HCT116 (cell line): ENCODE measurements around the gene RASA2.

Experiments used
- CEBPB ChIP-seq: IDR thresholded peaks from 2 replicates; pipeline ENCODE4 v1.6.1; 2012; ENCODE audit warnings: low read depth
- EGR1 ChIP-seq: IDR thresholded peaks from 2 replicates; pipeline ENCODE4 v1.6.1; 2012; ENCODE audit warnings: low read depth
- ELF1 ChIP-seq: IDR thresholded peaks from 2 replicates; pipeline ENCODE4 v1.6.1; 2012; ENCODE audit warnings: low read depth, borderline replicate concordance
- EZH2 ChIP-seq: fragments of 200-600 bp; sonication (generic); IDR thresholded peaks from 2 replicates; pipeline ENCODE4 v1.6.1; 2017; ENCODE audit warnings: antibody characterized with exemption, mixed run types
- POLR2A ChIP-seq: IDR thresholded peaks from 2 replicates; pipeline ENCODE4 v1.7.0; 2011; ENCODE audit warnings: borderline replicate concordance; ENCODE audit not compliant: insufficient read depth, insufficient read length; ENCODE audit errors: extremely low read depth
- POLR2AphosphoS5 ChIP-seq: IDR thresholded peaks from 2 replicates; pipeline ENCODE4 v1.6.1; 2011; ENCODE audit warnings: mild to moderate bottlenecking, low read depth, low read length, moderate library complexity
- SIN3A ChIP-seq: IDR thresholded peaks from 2 replicates; pipeline ENCODE4 v1.6.1; 2012; ENCODE audit warnings: low read depth
- SRF ChIP-seq: IDR thresholded peaks from 2 replicates; pipeline ENCODE4 v1.6.1; 2012; ENCODE audit warnings: low read depth
- TCF7L2 ChIP-seq: IDR thresholded peaks from 2 replicates; pipeline ENCODE4 v1.7.0; 2011; ENCODE audit warnings: borderline replicate concordance, inconsistent platforms; ENCODE audit not compliant: insufficient read depth, insufficient read length; ENCODE audit errors: extremely low read depth
- YY1 ChIP-seq: IDR thresholded peaks from 2 replicates; pipeline ENCODE4 v1.6.1; 2011; ENCODE audit warnings: low read length, low read depth, moderate library complexity, mild to moderate bottlenecking; ENCODE audit not compliant: insufficient replicate concordance; ENCODE audit errors: extremely low read depth
- ZNF274 ChIP-seq: fragments of 200-500 bp; sonication (Bioruptor generic); IDR thresholded peaks from 2 replicates; pipeline ENCODE4 v1.6.1; 2014; ENCODE audit warnings: mild to moderate bottlenecking, low read depth, low read length, inconsistent platforms
- TF ChIP-seq, protein P1 (sequence below), 3 experiments: fragments of 200-600 bp in 1 of 3; sonication (generic) in 1 of 3; IDR thresholded peaks in 2 of 3; conservative IDR thresholded peaks in 1 of 3; 2 replicates each; pipeline ENCODE4 v1.5.1; 2012 to 2017; ENCODE audit warnings: low read depth in 2 of 3, low read length in 2 of 3, antibody characterized with exemption in 1 of 3, borderline replicate concordance in 1 of 3, control low read depth in 1 of 3, mild to moderate bottlenecking in 1 of 3, mixed read lengths in 1 of 3, mixed run types in 1 of 3, moderate library complexity in 1 of 3; ENCODE audit not compliant: insufficient read depth in 1 of 3
- TF ChIP-seq, protein P2 (sequence below): IDR thresholded peaks from 2 replicates; pipeline ENCODE4 v1.6.1; 2012; ENCODE audit warnings: low read depth
- TF ChIP-seq, protein P3 (sequence below): IDR thresholded peaks from 2 replicates; pipeline ENCODE4 v1.6.1; 2012

DNA sequence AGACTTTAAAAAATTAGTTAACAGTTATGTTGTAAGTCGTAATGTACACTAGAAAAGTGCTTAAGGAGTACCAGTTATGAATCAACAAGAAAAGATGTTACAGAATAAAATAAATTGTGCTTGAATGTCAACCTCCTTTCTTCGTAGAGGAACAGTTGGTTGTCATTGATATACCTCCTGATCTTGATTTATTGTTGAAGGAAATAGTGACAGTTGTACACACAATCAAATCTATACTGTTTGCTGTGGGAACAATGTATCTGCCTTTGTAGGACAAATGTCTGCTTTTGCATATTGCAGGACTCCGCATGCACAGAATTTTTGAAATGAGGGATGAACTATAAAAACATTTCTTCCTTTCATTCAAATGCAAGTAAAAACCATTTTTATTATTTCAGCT lies 19.2 kb downstream of the RASA2 start:
- TF ChIP-seq EGR1, result no peak
- no peak for TF ChIP-seq EZH2
- TF ChIP-seq, protein P1, sequence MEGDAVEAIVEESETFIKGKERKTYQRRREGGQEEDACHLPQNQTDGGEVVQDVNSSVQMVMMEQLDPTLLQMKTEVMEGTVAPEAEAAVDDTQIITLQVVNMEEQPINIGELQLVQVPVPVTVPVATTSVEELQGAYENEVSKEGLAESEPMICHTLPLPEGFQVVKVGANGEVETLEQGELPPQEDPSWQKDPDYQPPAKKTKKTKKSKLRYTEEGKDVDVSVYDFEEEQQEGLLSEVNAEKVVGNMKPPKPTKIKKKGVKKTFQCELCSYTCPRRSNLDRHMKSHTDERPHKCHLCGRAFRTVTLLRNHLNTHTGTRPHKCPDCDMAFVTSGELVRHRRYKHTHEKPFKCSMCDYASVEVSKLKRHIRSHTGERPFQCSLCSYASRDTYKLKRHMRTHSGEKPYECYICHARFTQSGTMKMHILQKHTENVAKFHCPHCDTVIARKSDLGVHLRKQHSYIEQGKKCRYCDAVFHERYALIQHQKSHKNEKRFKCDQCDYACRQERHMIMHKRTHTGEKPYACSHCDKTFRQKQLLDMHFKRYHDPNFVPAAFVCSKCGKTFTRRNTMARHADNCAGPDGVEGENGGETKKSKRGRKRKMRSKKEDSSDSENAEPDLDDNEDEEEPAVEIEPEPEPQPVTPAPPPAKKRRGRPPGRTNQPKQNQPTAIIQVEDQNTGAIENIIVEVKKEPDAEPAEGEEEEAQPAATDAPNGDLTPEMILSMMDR (IDR thresholded peaks at IDR 0.05 in 2 of 3, conservative IDR thresholded peaks at IDR 0.05 in 1 of 3; ENCODE audit: borderline replicate concordance in 1 of 3, insufficient read depth in 1 of 3, low read depth in 2 of 3, low read length in 2 of 3), result no peak
- no peak for TF ChIP-seq POLR2A
- TF ChIP-seq POLR2AphosphoS5, result no peak
- TF ChIP-seq, protein P2, sequence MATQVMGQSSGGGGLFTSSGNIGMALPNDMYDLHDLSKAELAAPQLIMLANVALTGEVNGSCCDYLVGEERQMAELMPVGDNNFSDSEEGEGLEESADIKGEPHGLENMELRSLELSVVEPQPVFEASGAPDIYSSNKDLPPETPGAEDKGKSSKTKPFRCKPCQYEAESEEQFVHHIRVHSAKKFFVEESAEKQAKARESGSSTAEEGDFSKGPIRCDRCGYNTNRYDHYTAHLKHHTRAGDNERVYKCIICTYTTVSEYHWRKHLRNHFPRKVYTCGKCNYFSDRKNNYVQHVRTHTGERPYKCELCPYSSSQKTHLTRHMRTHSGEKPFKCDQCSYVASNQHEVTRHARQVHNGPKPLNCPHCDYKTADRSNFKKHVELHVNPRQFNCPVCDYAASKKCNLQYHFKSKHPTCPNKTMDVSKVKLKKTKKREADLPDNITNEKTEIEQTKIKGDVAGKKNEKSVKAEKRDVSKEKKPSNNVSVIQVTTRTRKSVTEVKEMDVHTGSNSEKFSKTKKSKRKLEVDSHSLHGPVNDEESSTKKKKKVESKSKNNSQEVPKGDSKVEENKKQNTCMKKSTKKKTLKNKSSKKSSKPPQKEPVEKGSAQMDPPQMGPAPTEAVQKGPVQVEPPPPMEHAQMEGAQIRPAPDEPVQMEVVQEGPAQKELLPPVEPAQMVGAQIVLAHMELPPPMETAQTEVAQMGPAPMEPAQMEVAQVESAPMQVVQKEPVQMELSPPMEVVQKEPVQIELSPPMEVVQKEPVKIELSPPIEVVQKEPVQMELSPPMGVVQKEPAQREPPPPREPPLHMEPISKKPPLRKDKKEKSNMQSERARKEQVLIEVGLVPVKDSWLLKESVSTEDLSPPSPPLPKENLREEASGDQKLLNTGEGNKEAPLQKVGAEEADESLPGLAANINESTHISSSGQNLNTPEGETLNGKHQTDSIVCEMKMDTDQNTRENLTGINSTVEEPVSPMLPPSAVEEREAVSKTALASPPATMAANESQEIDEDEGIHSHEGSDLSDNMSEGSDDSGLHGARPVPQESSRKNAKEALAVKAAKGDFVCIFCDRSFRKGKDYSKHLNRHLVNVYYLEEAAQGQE, result no peak
- no peak for TF ChIP-seq CEBPB
- TF ChIP-seq YY1, result no peak
- no peak for TF ChIP-seq SRF
- TF ChIP-seq, protein P3, sequence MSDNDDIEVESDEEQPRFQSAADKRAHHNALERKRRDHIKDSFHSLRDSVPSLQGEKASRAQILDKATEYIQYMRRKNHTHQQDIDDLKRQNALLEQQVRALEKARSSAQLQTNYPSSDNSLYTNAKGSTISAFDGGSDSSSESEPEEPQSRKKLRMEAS, result no peak
- TF ChIP-seq ZNF274, result no peak
- TF ChIP-seq ELF1, result no peak
- no peak for TF ChIP-seq TCF7L2
- TF ChIP-seq SIN3A, result no peak
